Right forelimb (tissue), 1 donor: ENCODE data around the gene SELL.
A peak's percentile ranks its signal among the peaks of the same experiment; 100 is the strongest.
"Not testable (repeated sequence)": the region's sequence is repeated elsewhere in the genome, so short reads cannot be mapped to it uniquely, and the experiment has no call there.

Experiments
- DNase-seq: peaks from one replicate; pipeline ENCODE4 v3.0.0-alpha.2; 2018

Gene SELL

DNA sequence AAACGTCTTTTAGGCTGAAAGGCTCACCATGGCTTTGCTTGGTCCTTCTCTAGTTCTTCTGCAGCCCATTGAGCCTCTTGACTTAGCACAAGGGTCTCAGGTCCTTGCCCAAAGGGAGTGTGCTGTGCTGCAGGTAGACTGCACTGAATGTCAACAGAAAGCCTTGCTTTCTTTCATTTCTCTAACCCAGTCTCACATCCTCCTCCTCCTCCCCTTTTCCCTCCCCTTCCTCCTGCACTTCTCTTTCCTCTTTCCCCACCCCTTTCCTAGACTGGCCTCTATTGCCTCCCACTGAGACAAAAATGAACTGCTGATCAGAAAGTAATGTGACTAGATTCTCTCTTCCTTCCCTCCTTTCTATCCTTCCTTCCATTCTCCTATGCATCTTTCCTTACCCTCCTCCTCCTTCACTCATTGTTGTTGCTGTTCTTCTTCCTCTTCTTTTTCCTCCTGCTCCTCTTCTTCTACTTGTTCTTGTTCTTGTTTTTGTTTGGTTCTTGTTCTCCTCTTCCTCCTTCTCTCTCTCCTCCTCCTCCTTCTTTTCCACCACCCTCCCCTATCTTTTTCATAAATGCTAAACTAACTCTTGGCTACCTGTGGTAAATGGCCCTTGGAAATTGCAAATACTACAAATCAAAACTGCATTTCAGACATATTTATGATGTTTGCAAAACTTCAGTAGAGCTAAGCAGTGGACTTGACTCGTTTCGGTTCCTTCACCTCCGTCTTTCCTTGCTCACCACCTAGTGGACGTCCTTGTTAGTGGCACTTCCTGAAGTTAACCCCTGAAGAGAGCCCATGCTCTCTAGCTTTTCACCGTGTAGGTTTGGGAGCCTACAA, at the start of gene SELL:
Gene SELL (minus strand): TSS at position 152 of the 840 bp plus-strand sequence. CDS start 122 bp downstream, at position 30.
- DNase-seq = peak; percentile 58

- DNase-seq = no peak
These were observed 47.6 kb upstream of the SELL start for GRCh38 chr1:169759038-169759437.

GRCh38 chr1:169753549-169753948, 42.1 kb upstream of the SELL start:
- no peak for DNase-seq

GRCh38 chr1:169750041-169750440, 38.6 kb upstream of the SELL start:
- DNase-seq = no peak

- DNase-seq = no peak
These were observed 35.1 kb upstream of the SELL start for GRCh38 chr1:169746550-169746949.

GRCh38 chr1:169745015-169745861, 33.8 kb upstream of the SELL start:
- no peak for DNase-seq

GRCh38 chr1:169741666-169742394, 30.4 kb upstream of the SELL start:
- DNase-seq = no peak

GRCh38 chr1:169739980-169740379, 28.6 kb upstream of the SELL start:
- no peak for DNase-seq

DNA sequence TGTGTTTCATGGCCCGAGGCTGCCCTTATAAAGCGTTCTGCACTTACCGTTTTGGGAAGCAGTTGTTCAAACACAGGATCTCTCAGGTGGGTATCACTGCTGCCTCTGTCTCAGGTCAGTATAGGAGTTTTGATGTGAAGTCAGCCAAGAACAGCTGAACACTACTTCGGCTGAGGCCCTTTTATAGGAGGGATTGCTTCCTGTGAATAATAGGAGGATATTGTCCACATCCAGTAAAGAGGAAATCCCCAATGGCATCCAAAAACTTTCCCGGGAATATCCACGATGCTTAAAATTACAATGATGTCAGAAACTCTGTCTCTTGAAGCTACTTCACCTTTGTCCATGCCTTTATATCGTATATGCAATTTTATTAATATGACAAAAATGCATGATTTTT, 22.5 kb upstream of the SELL start, which contains the start of gene SELE:
Gene SELE (minus strand): TSS at position 156 of the 400 bp plus-strand sequence. CDS start 467 bp downstream, outside the sequence.
- no peak for DNase-seq

DNA sequence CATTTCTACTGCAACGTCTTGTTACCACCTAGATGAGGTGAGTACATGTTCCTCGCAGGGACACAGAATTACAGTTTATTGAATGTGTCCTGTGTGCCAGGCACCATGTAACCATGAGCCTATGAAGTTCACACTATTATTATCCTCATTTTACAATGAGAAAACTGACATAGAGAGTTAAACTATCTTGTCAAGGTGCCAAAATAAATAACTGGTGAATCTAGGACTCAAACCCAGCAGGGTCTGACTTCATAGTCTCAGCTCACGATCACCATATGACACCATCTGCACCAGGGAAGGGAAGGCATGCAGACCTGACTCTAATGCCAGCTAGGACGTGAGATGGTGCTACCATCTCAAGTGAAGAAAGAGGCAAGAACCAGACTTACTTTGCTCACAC, 20.0 kb upstream of the SELL start:
- DNase-seq = no peak

- no peak for DNase-seq
These were observed 18.6 kb upstream of the SELL start for GRCh38 chr1:169729991-169730390.

DNA sequence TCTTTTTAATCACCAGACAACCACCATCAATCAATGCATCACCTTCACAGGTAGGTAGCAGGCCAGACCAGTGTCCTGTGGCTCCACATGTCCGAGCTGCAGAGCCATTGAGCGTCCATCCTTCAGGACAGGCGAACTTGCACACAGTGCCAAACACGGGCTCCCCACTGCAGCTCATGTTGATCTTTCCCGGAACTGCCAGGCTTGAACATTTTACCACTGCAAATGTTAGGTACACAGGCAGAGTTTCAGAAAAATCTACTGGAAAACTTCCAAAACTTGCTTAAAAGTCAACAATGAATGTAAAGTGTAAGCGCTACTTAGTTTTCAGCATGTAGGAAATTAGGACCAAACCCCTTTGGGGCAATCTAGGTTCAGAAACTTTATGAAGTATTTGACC, 15.9 kb upstream of the SELL start:
- no peak for DNase-seq

GRCh38 chr1:169726851-169727250, 15.4 kb upstream of the SELL start:
- DNase-seq = no peak

- DNase-seq = no peak
These were observed 14.5 kb upstream of the SELL start for GRCh38 chr1:169725930-169726329.

GRCh38 chr1:169724168-169724567, 12.7 kb upstream of the SELL start:
- DNase-seq = no peak

- DNase-seq = no peak
These were observed 12.3 kb upstream of the SELL start for GRCh38 chr1:169723763-169724162.

GRCh38 chr1:169722779-169723178, 11.4 kb upstream of the SELL start:
- no peak for DNase-seq

DNA sequence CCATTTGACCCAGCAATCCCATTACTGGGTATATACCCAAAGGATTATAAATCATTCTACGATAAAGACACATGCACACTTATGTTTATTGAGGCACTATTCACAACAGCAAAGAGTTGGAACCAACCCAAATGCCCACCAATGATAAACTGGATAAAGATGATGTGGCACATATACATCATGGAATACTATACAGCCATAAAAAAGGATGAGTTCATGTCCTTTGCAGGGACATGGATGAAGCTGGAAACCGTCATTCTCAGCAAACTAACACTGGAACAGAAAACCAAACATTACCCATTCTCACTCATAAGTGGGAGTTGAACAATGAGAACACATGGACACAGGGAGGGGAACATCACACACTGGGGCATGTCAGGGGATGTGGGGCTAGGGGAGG, 3.7 kb upstream of the SELL start:
- not testable (repeated sequence) for DNase-seq

DNA sequence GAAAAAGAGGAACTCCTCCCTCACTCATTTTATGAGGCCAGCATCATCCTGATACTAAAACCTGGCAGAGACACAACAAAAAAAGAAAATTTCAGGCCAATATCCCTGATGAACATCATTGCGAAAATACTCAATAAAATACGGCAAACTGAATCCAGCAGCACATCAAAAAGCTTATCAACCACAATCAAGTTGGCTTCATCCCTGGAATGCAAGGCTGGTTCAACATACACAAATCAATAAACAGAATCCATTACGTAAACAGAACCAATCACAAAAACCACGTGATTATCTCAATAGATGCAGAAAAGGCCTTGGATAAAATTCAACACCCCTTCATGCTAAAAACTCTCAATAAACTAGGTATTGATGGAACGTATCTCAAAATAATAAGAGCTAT, 1.7 kb upstream of the SELL start:
- DNase-seq = not testable (repeated sequence)

- DNase-seq = no peak
These were observed 850 bp upstream of the SELL start for GRCh38 chr1:169712309-169712631.

DNA sequence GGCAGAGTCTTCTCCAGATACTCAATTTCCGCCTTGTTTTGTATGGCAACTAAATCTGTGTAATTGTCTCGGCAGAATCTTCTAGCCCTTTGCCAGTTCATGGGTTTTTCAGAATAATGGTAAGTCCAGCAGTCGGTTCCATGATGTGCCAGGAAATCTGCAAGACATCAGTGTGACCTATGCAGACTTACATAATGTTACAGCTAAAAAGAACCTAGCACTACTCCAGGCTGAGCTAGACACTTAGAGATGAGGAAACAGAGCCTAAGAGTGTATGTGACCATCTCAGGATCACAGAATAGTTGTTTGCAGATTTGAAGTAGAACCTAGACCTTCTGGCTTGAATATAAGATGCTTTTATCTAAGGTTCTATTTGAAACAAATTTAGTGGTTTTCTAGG, 2.8 kb downstream of the SELL start:
- DNase-seq = no peak

DNA sequence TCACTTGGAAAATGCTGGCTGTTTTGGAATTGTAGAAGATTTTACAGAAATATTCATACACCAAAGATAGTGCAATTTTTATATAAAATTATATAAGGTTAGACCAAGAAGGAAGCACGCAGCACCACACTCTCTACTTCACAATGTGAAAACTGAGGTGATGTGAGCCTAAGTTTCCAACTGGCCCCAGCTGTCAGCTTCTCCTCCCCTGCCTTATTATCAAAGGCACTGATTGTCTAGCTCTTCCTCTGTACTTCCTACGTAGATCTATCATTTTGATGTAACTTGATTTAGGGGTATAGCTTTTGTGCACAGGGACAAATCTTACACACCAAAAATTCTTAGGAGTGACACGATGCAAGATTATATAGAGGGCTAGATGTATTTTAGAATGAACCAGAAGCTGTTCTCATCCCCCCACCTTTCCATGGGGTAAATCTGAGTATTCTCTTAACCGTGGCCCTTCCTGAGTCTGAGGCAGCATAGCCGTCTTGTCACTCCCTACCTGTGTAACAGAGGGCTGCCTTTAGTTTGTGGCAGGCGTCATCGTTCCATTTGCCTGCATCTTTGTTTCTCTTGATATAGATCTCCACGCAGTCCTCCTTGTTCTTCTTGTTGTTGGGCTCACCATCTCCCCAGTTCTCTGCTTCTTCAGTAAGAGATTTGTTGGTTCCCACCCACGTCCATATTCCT, 3.4 kb downstream of the SELL start:
- DNase-seq = no peak

- no peak for DNase-seq
These were observed 6.6 kb downstream of the SELL start for GRCh38 chr1:169704797-169705196.
